MM.1S (cell line): Measurements from ENCODE around the gene APLP2.

Source experiments
- DNase-seq: peaks from one replicate; pipeline ENCODE4 v3.0.0-alpha.2; 2015
- H2AFZ ChIP-seq: fragments of 300-600 bp; sonication (generic); 2 replicates; pipeline ENCODE4 v1.6.0; 2016; ENCODE audit warnings: antibody characterized with exemption, low read length
- H3F3A ChIP-seq: fragments of 300-600 bp; sonication (generic); 2 replicates; pipeline ENCODE4 v1.6.1; 2016; ENCODE audit warnings: mild to moderate bottlenecking, antibody characterized with exemption, low read length, moderate library complexity, mixed read lengths; ENCODE audit not compliant: insufficient read depth
- H3K27ac ChIP-seq: fragments of 300-600 bp; sonication (generic); 2 replicates; pipeline ENCODE4 v1.5.1; 2016; ENCODE audit warnings: mild to moderate bottlenecking, low read length
- H3K27me3 ChIP-seq: fragments of 300-600 bp; sonication (generic); replicated peaks from 2 replicates; pipeline ENCODE4 v1.6.0; 2016; ENCODE audit warnings: low read length; ENCODE audit not compliant: insufficient read depth
- H3K36me3 ChIP-seq: fragments of 300-600 bp; sonication (generic); replicated peaks from 2 replicates; pipeline ENCODE4 v1.6.1; 2016; ENCODE audit warnings: mild to moderate bottlenecking, low read length, mixed read lengths; ENCODE audit not compliant: insufficient read depth
- H3K4me1 ChIP-seq: fragments of 300-600 bp; sonication (generic); 2 replicates; pipeline ENCODE4 v1.6.1; 2016; ENCODE audit warnings: low read length, mixed read lengths
- H3K4me2 ChIP-seq: fragments of 300-600 bp; sonication (generic); 2 replicates; pipeline ENCODE4 v1.6.0; 2016; ENCODE audit warnings: low read depth, low read length
- H3K4me3 ChIP-seq: fragments of 300-600 bp; sonication (generic); 2 replicates; pipeline ENCODE4 v1.5.1; 2016; ENCODE audit warnings: low read length, mixed read lengths
- H3K79me2 ChIP-seq: fragments of 300-600 bp; sonication (generic); 2 replicates; pipeline ENCODE4 v1.6.1; 2016; ENCODE audit warnings: mixed run types, low read length, mixed read lengths
- H3K9ac ChIP-seq: fragments of 300-600 bp; sonication (generic); 2 replicates; pipeline ENCODE4 v1.6.1; 2016; ENCODE audit warnings: low read length, mixed read lengths
- H3K9me2 ChIP-seq: fragments of 300-600 bp; sonication (generic); replicated peaks from 2 replicates; pipeline ENCODE4 v1.6.1; 2016; ENCODE audit warnings: mild to moderate bottlenecking, low read length, mixed read lengths; ENCODE audit not compliant: insufficient read depth
- H3K9me3 ChIP-seq: fragments of 300-600 bp; sonication (generic); replicated peaks from 2 replicates; pipeline ENCODE4 v1.6.1; 2016; ENCODE audit warnings: mild to moderate bottlenecking, low read length, mixed read lengths; ENCODE audit not compliant: insufficient read depth
- H4K20me1 ChIP-seq: fragments of 300-600 bp; sonication (generic); 2 replicates; pipeline ENCODE4 v1.6.1; 2016; ENCODE audit warnings: mild to moderate bottlenecking, low read length, moderate library complexity, mixed read lengths; ENCODE audit not compliant: insufficient read depth
- EZH2 ChIP-seq: fragments of 300-600 bp; sonication (generic); optimal IDR thresholded peaks from 2 replicates; pipeline ENCODE3; 2017; ENCODE audit warnings: low read depth, mild to moderate bottlenecking, antibody characterized with exemption, low read length, mixed read lengths
- EZH2phosphoT487 ChIP-seq: fragments of 300-600 bp; sonication (generic); IDR thresholded peaks from 2 replicates; pipeline ENCODE4 v1.6.1; 2018; ENCODE audit warnings: antibody characterized with exemption, low read length
- TF ChIP-seq, protein P1 (sequence below): fragments of 300-600 bp; sonication (generic); IDR thresholded peaks from 2 replicates; pipeline ENCODE4 v1.5.1; 2016; ENCODE audit warnings: antibody characterized with exemption, low read length, mixed read lengths

APLP2 gene

DNA sequence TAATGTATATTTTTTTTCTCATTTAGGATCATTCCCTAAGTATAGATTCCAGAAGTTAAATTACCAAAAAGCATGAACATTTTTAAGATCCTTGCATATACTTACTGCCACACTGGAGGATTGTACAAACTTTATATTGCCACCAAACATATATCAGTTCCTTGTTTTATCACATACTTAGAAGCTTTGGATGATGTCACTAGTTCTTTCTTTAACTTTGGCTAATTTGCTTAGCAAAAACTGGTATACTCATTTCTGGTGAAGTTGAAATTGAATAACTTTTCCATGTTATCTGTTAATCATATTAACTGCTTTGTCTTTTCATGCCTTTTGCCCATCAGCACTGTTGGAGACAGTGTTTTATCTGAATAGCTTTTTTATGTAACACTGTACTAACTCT is 35.5 kb upstream of the APLP2 start:
- TF ChIP-seq EZH2 (no peak), EZH2phosphoT487 (no peak)
- TF ChIP-seq, protein P1, sequence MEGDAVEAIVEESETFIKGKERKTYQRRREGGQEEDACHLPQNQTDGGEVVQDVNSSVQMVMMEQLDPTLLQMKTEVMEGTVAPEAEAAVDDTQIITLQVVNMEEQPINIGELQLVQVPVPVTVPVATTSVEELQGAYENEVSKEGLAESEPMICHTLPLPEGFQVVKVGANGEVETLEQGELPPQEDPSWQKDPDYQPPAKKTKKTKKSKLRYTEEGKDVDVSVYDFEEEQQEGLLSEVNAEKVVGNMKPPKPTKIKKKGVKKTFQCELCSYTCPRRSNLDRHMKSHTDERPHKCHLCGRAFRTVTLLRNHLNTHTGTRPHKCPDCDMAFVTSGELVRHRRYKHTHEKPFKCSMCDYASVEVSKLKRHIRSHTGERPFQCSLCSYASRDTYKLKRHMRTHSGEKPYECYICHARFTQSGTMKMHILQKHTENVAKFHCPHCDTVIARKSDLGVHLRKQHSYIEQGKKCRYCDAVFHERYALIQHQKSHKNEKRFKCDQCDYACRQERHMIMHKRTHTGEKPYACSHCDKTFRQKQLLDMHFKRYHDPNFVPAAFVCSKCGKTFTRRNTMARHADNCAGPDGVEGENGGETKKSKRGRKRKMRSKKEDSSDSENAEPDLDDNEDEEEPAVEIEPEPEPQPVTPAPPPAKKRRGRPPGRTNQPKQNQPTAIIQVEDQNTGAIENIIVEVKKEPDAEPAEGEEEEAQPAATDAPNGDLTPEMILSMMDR: no peak
- no peak overlapping the region for H3K4me2 ChIP-seq
- DNase-seq: no peak

DNA sequence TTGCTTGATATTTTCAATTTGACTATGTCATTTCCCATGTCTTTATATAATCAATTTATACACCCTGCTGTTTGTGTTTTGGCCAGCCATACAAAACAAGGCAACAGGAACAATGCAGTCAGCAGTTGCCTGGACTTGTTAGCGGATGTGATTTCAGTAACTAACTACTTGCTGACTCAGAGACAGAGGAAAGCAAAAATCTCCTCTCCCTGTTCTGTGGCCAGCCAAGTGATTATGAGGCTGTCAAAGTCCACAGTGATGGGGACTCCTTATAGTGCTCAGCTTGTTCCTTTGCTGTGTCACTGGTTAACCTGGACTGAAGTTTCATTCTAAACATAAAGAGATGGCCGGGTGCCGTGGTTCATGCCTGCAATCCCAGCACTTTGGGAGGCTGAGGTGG is 32.6 kb upstream of the APLP2 start:
- Histone ChIP-seq H3K79me2 (no peaks in the 10 kb centered on the region), H3K9ac (no peak overlapping the region), H3K36me3 (no peaks in the 10 kb centered on the region), H3K27me3 (no peaks in the 10 kb centered on the region), H3K4me1 (no peaks in the 10 kb centered on the region), H3K4me3 (no peak overlapping the region), H2AFZ (no peak overlapping the region), H3K9me3 (no peaks in the 10 kb centered on the region), H3K27ac (no peak overlapping the region), H3F3A (no peaks in the 10 kb centered on the region), H3K9me2 (no peaks in the 10 kb centered on the region), H4K20me1 (no peaks in the 10 kb centered on the region), H3K4me2 (no peak overlapping the region)
- DNase-seq: no peak
- TF ChIP-seq EZH2phosphoT487: no peak

More for the DNA sequence above, 35.5 kb upstream of the APLP2 start:
- H3K79me2 ChIP-seq: no peaks in the 10 kb centered on the region
- no peak overlapping the region for H3K9ac ChIP-seq
- no peak overlapping the region for H3K27ac ChIP-seq
- no peak overlapping the region for H2AFZ ChIP-seq
- no peaks in the 10 kb centered on the region for H3K9me3 ChIP-seq
- no peaks in the 10 kb centered on the region for H3K4me1 ChIP-seq
- no peaks in the 10 kb centered on the region for H4K20me1 ChIP-seq
- H3F3A ChIP-seq: no peaks in the 10 kb centered on the region
- H3K27me3 ChIP-seq: no peaks in the 10 kb centered on the region
- no peak overlapping the region for H3K4me3 ChIP-seq
- no peaks in the 10 kb centered on the region for H3K9me2 ChIP-seq
- no peaks in the 10 kb centered on the region for H3K36me3 ChIP-seq

DNA sequence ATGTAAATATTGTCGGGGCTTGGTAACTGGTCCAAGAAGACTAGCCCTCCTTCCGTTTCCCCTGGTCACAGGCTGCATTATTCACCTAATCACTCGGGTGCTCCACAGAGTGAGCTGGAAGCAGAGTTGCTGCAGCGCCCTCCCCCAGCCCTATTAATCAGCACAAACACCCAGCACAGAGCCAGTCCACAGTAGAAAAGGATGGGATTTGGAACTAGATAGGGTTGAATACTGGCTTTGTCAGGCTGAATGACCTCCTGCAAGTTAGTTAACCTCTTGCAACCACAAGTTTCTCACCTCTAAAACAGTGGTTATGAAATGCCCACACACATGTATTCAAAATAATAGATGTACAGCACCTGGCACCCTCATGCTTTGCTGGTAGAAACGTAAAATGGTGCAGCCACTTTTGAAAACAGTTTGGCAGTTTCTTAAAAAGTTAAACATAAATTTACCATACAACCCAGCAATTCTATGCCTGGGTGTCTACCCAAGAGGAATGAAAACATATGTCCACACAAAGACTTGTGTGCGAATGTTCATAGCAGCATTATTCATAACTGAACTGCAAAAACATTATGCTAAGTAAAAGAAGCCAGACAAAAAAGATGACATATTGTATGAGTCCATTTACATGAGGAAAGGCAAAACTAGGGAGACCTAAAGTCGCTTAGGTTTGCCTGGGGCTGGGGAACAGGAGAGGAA is 31.7 kb upstream of the APLP2 start:
- TF ChIP-seq, protein P1: no peak
- TF ChIP-seq EZH2: no peak
- TF ChIP-seq EZH2phosphoT487: no peak
- no peak overlapping the region for H3K27ac ChIP-seq
- no peaks in the 10 kb centered on the region for H3K9me3 ChIP-seq
- DNase-seq: no peak
- no peak overlapping the region for H3K4me2 ChIP-seq
- no peaks in the 10 kb centered on the region; the same call in 1 of the 2 replicates for H3K27me3 ChIP-seq
- H3K9me2 ChIP-seq: no peaks in the 10 kb centered on the region
- H3K4me3 ChIP-seq: no peak overlapping the region
- H3F3A ChIP-seq: no peaks in the 10 kb centered on the region
- H3K9ac ChIP-seq: no peak overlapping the region
- no peaks in the 10 kb centered on the region for H3K36me3 ChIP-seq
- no peak overlapping the region for H2AFZ ChIP-seq
- H3K79me2 ChIP-seq: no peaks in the 10 kb centered on the region
- no peaks in the 10 kb centered on the region for H3K4me1 ChIP-seq
- H4K20me1 ChIP-seq: no peaks in the 10 kb centered on the region

DNA sequence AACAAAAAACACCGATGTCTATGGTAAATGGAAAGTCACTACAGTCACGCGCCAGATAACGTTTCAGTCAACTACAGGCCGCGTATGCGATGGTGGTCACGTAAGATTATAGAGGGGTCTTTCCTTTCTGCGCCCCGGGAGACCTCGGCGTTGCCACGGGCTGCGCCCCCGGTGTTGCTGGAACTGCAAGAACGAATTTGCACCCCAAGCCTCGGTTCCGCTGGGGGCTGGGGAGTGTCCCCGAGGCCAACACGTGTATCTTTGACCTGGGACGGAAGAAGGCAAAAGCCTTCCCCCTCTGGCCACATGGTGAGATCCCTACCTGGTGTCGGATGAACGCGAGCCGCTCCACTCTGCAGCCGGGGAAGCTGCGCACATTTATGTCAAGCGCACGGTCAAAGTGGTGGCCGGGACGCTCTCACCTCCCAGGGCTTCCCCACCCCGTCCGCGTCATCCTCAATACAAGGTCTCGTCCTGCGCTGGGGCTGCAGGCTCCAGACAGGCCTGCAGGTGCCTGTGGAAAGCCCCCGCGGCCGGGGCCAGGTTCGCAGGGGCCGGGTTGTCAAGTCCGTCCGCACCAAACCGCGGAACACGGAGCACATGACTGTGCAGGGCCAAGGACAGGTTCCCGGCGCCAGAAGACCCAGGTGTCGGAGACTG is 29.3 kb upstream of the APLP2 start:
- Histone ChIP-seq H3K27ac (no peak overlapping the region), H3K4me2 (no peak overlapping the region), H3K4me3 (no peak overlapping the region), H3K79me2 (no peaks in the 10 kb centered on the region), H3K36me3 (no peaks in the 10 kb centered on the region), H3K9me3 (no peaks in the 10 kb centered on the region), H3K4me1 (no peaks in the 10 kb centered on the region), H3K27me3 (no peaks in the 10 kb centered on the region; the same call in 1 of the 2 replicates), H4K20me1 (no peaks in the 10 kb centered on the region), H3F3A (no peaks in the 10 kb centered on the region), H3K9ac (no peak overlapping the region), H2AFZ (no peak overlapping the region), H3K9me2 (no peaks in the 10 kb centered on the region)
- TF ChIP-seq, protein P1: no peak
- no peak for TF ChIP-seq EZH2phosphoT487
- no peak for DNase-seq
